ENCODE measurements around the gene TMTC3. TPM values are rescaled to one million over a fixed set of nuclear protein-coding genes. Genes with fewer than 3 reads are reported as not detected.
"Not testable (repeated sequence)": the region's sequence is repeated elsewhere in the genome, so short reads cannot be mapped to it uniquely, and the experiment has no call there.

Gene TMTC3
- total RNA-seq, 4 donors from 2014 or later = 29.8 to 45.2 (median 33.2) TPM

- no peak overlapping the region for H3K4me3 ChIP-seq (ENCODE audit: low read depth, poor library complexity, severe bottlenecking)
- intact Hi-C loops (cut with DNase I; ENCODE audit: low total_unique reads) = no loop called here
- WGBS, 2 donors = 99 to 100% methylated on average over 2 of the region's 2 CpGs
- DNase-seq (ENCODE audit: low spot score in 2 of 2) = no peak
- TF ChIP-seq CTCF (IDR thresholded peaks at IDR 0.05) (no peak), POLR2A (IDR thresholded peaks at IDR 0.05) (no peak)
Measured at GRCh38 chr12:88200029-88200428, 57.9 kb downstream of the TMTC3 start.

GRCh38 chr12:88202500-88202899 lies 60.4 kb downstream of the TMTC3 start:
- TF ChIP-seq CTCF (IDR thresholded peaks at IDR 0.05) = no peak
- TF ChIP-seq POLR2A (IDR thresholded peaks at IDR 0.05) = no peak

GRCh38 chr12:88206601-88207000 lies 64.5 kb downstream of the TMTC3 start:
- H3K4me3 ChIP-seq (ENCODE audit: low read depth, poor library complexity, severe bottlenecking) = no peak overlapping the region
- DNase-seq (ENCODE audit: low spot score in 2 of 2) = no peak
- TF ChIP-seq POLR2A (IDR thresholded peaks at IDR 0.05) (no peak), CTCF (IDR thresholded peaks at IDR 0.05) (no peak)
- intact Hi-C loops (cut with DNase I; ENCODE audit: low total_unique reads) = no loop called here
- 82 to 90% methylated on average over 1 of the region's 1 CpG for WGBS, 2 donors

More at GRCh38 chr12:88202500-88202899, 60.4 kb downstream of the TMTC3 start:
- H3K4me3 ChIP-seq (ENCODE audit: low read depth, poor library complexity, severe bottlenecking) = no peak overlapping the region
- WGBS, 2 donors = 61 to 69% methylated on average over 2 of the region's 2 CpGs
- intact Hi-C loops (cut with DNase I; ENCODE audit: low total_unique reads) = no loop called here
- no peak for DNase-seq (ENCODE audit: low spot score in 2 of 2)

- 69 to 73% methylated on average over 4 of the region's 4 CpGs for WGBS, 2 donors
- no peak for DNase-seq (ENCODE audit: low spot score in 2 of 2)
- TF ChIP-seq POLR2A (IDR thresholded peaks at IDR 0.05) (no peak), CTCF (IDR thresholded peaks at IDR 0.05) (no peak)
- no peak overlapping the region for H3K4me3 ChIP-seq (ENCODE audit: low read depth, poor library complexity, severe bottlenecking)
- intact Hi-C loops (cut with DNase I; ENCODE audit: low total_unique reads) = no loop called here
Measured at GRCh38 chr12:88207921-88208620, 66.0 kb downstream of the TMTC3 start.

- no peak for DNase-seq (ENCODE audit: low spot score in 2 of 2)
- intact Hi-C loops (cut with DNase I; ENCODE audit: low total_unique reads) = no loop called here
- 80% methylated on average over 1 of the region's 1 CpG; no CpG with 5 or more reads in 1 of the 2 donors for WGBS, 2 donors
- TF ChIP-seq POLR2A (IDR thresholded peaks at IDR 0.05) = no peak
- TF ChIP-seq CTCF (IDR thresholded peaks at IDR 0.05) = no peak
- H3K4me3 ChIP-seq (ENCODE audit: low read depth, poor library complexity, severe bottlenecking) = no peak overlapping the region
Measured at GRCh38 chr12:88208661-88209060, 66.6 kb downstream of the TMTC3 start.

- intact Hi-C loops (cut with DNase I; ENCODE audit: low total_unique reads); H3K4me3 ChIP-seq (ENCODE audit: low read depth, poor library complexity, severe bottlenecking); DNase-seq (ENCODE audit: low spot score in 2 of 2): not testable (repeated sequence)
- WGBS, 2 donors = 92 to 96% methylated on average over 1 of the region's 1 CpG
Measured at GRCh38 chr12:88210311-88210710, 68.2 kb downstream of the TMTC3 start.

Data from lower leg skin (tissue), 4 donors.